ENCODE results near the gene FOXO6.

- TF ChIP-seq CTCF (IDR thresholded peaks at IDR 0.05), result no peak
- no peak for TF ChIP-seq POLR2A (IDR thresholded peaks at IDR 0.05)
Observed at GRCh38 chr1:41368366-41368765, 7.1 kb downstream of the FOXO6 start.
